HepG2 (cell line): ENCODE results near the gene IGFLR1. TPM values are rescaled to one million over a fixed set of nuclear protein-coding genes. Genes with fewer than 3 reads are reported as not detected.
A peak's percentile ranks its signal among the peaks of the same experiment; 100 is the strongest.

Experiments used
- ATF7 ChIP-seq, 2 experiments: fragments of 450-650 bp in 1 of 2; sonication (generic) in 1 of 2; formaldehyde crosslinking in 1 of 2; IDR thresholded peaks; 2 replicates each; pipeline versions ENCODE4 v1.4.0 to v1.6.1; 2016 to 2020; ENCODE audit warnings: antibody characterized with exemption in 1 of 2, mild to moderate bottlenecking in 1 of 2, missing genetic modification reagents in 1 of 2
- DR1 ChIP-seq: sonication (generic); formaldehyde crosslinking; IDR thresholded peaks from 2 replicates; pipeline ENCODE4 v1.8.0; 2021; ENCODE audit warnings: mild to moderate bottlenecking, missing genetic modification reagents, inconsistent platforms
- GABPB1 ChIP-seq: IDR thresholded peaks from 2 replicates; pipeline ENCODE4 v1.6.1; 2016; ENCODE audit warnings: mild to moderate bottlenecking, missing genetic modification reagents, moderate library complexity, missing compliant biosample characterization
- HDAC6 ChIP-seq: fragments of 200-600 bp; sonication (generic); IDR thresholded peaks from 2 replicates; pipeline ENCODE4 v1.7.0; 2017; ENCODE audit warnings: mild to moderate bottlenecking, antibody characterized with exemption, low read length, low read depth
- HIVEP1 ChIP-seq: sonication (generic); formaldehyde crosslinking; IDR thresholded peaks from 2 replicates; pipeline ENCODE4 v1.4.0; 2020; ENCODE audit warnings: mild to moderate bottlenecking, missing genetic modification reagents
- KDM5B ChIP-seq: sonication (generic); formaldehyde crosslinking; IDR thresholded peaks from 2 replicates; pipeline ENCODE4 v1.4.0; 2020; ENCODE audit warnings: missing genetic modification reagents, mild to moderate bottlenecking, borderline replicate concordance
- NFE2L2 ChIP-seq: fragments of 150-350 bp; IDR thresholded peaks from 2 replicates; pipeline ENCODE4 v1.6.1; 2014; ENCODE audit warnings: low read length
- NFYC ChIP-seq: IDR thresholded peaks from 2 replicates; pipeline ENCODE4 v1.6.1; 2016; ENCODE audit warnings: missing genetic modification reagents, missing compliant biosample characterization
- TBX3 ChIP-seq: fragments of 450-650 bp; IDR thresholded peaks from 2 replicates; pipeline ENCODE4 v1.6.1; 2017; ENCODE audit warnings: antibody characterized with exemption, mild to moderate bottlenecking, inconsistent platforms, borderline replicate concordance
- ZBTB40 ChIP-seq, 2 experiments: fragments of 450-650 bp in 1 of 2; sonication (generic) in 1 of 2; formaldehyde crosslinking in 1 of 2; IDR thresholded peaks; 2 replicates each; pipeline versions ENCODE4 v1.6.1 to v1.8.0; 2016 to 2022; ENCODE audit warnings: antibody characterized with exemption in 1 of 2, mild to moderate bottlenecking in 1 of 2, missing genetic modification reagents in 1 of 2
- ZNF33B ChIP-seq: sonication (generic); formaldehyde crosslinking; IDR thresholded peaks from 2 replicates; pipeline ENCODE4 v1.5.1; 2020; ENCODE audit warnings: mild to moderate bottlenecking, missing genetic modification reagents
- ZNF552 ChIP-seq: sonication (generic); formaldehyde crosslinking; IDR thresholded peaks from 2 replicates; pipeline ENCODE4 v1.9.0; 2022; ENCODE audit warnings: missing genetic modification reagents, mild to moderate bottlenecking, borderline replicate concordance
- ZNF616 ChIP-seq: sonication (generic); formaldehyde crosslinking; IDR thresholded peaks from 2 replicates; pipeline ENCODE4 v1.5.0; 2020; ENCODE audit warnings: low read depth, mild to moderate bottlenecking, missing genetic modification reagents
- ZNF629 ChIP-seq: sonication (generic); formaldehyde crosslinking; conservative IDR thresholded peaks from 2 replicates; pipeline ENCODE4 v1.5.0; 2020; ENCODE audit warnings: missing genetic modification reagents
- ZNF816 ChIP-seq: sonication (generic); formaldehyde crosslinking; IDR thresholded peaks from 2 replicates; pipeline ENCODE4 v1.8.0; 2022; ENCODE audit warnings: missing genetic modification reagents, mild to moderate bottlenecking, borderline replicate concordance
- polyA plus RNA-seq, 8 experiments: library from polyadenylated mRNA; depleted of rRNA in 3 of 8; stranded (reverse) in 7 of 8; unstranded in 1 of 8; fragments of >200 nt; fragmentation: Illumina TruSeq in 4 of 8; extraction: Trizol in 4 of 8; gene quantifications; 2 replicates each; pipeline versions ENCODE4 v1.2.1 to v1.2.3, GENCODE V29; 2011 to 2016; ENCODE audit warnings: low read depth in 4 of 8, missing spikeins in 1 of 8, mixed read lengths in 1 of 8; ENCODE audit not compliant: insufficient read depth in 1 of 8
- total RNA-seq, 5 experiments: library from RNA; depleted of rRNA; stranded (reverse); fragments of >200 nt; fragmentation: Illumina TruSeq; extraction: Trizol; gene quantifications; 2 replicates each; pipeline ENCODE4 v1.2.3, GENCODE V29; 2016; ENCODE audit warnings: low read depth in 1 of 5
- TF ChIP-seq, protein P1 (sequence below): sonication (generic); formaldehyde crosslinking; IDR thresholded peaks from 2 replicates; pipeline ENCODE4 v1.8.1; 2023; ENCODE audit warnings: mild to moderate bottlenecking, missing genetic modification reagents

The IGFLR1 gene
- total and polyA plus RNA-seq, 2 of the 13 experiments (the other 11 are each of a cell fraction or from before 2014, with no cell fraction given), result 5.4 to 8.9 TPM

GRCh38 chr19:35748106-35749020, 6.1 kb upstream of the IGFLR1 start, which contains the start of gene LIN37 (continued):
- TF ChIP-seq, protein P1, sequence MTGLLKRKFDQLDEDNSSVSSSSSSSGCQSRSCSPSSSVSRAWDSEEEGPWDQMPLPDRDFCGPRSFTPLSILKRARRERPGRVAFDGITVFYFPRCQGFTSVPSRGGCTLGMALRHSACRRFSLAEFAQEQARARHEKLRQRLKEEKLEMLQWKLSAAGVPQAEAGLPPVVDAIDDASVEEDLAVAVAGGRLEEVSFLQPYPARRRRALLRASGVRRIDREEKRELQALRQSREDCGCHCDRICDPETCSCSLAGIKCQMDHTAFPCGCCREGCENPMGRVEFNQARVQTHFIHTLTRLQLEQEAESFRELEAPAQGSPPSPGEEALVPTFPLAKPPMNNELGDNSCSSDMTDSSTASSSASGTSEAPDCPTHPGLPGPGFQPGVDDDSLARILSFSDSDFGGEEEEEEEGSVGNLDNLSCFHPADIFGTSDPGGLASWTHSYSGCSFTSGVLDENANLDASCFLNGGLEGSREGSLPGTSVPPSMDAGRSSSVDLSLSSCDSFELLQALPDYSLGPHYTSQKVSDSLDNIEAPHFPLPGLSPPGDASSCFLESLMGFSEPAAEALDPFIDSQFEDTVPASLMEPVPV, result no peak
- TF ChIP-seq TBX3, result no peak
- TF ChIP-seq KDM5B (CRISPR knock-in tag), result no peak; the same call in 1 of the 2 replicates
- peak; percentile 32; the same call in 1 of the 2 replicates for TF ChIP-seq ZNF33B (CRISPR knock-in tag)
- TF ChIP-seq HIVEP1, result peak; percentile 42; the same call in 1 of the 2 replicates
- no peak for TF ChIP-seq NFE2L2
- TF ChIP-seq ZNF552, result no peak
- TF ChIP-seq ZNF816 (CRISPR knock-in tag), result no peak
- no peak for TF ChIP-seq HDAC6
- TF ChIP-seq ZBTB40 (IDR thresholded peaks at IDR 0.05), result peak; percentile 17; the same call in 1 of the 2 replicates
- TF ChIP-seq ZBTB40 (CRISPR knock-in tag; IDR thresholded peaks at IDR 0.05), result peak; percentile 51; the same call in 1 of the 2 replicates
- TF ChIP-seq ZNF616, result 0 out of 2 replicates have a peak, but pooled peaks have one; percentile 40
- TF ChIP-seq ZNF629, result no peak
- TF ChIP-seq ATF7 (IDR thresholded peaks at IDR 0.05), result no peak
- 0 out of 2 replicates have a peak, but pooled peaks have one; percentile 32 for TF ChIP-seq ATF7 (CRISPR knock-in tag; IDR thresholded peaks at IDR 0.05)
- peak; percentile 98 for TF ChIP-seq NFYC (CRISPR knock-in tag)
- 0 out of 2 replicates have a peak, but pooled peaks have one; percentile 52 for TF ChIP-seq DR1 (CRISPR knock-in tag)
- TF ChIP-seq GABPB1 (CRISPR knock-in tag), result peak; percentile 97
